ENCODE results near the gene SULF2. TPM values are rescaled to one million over a fixed set of nuclear protein-coding genes. Genes with fewer than 3 reads are reported as not detected.

SULF2 gene
- total and polyA plus RNA-seq, 2 donors (not counting 1 experiment from before 2014, with no cell fraction given): 1.2 to 1.7 TPM

DNA sequence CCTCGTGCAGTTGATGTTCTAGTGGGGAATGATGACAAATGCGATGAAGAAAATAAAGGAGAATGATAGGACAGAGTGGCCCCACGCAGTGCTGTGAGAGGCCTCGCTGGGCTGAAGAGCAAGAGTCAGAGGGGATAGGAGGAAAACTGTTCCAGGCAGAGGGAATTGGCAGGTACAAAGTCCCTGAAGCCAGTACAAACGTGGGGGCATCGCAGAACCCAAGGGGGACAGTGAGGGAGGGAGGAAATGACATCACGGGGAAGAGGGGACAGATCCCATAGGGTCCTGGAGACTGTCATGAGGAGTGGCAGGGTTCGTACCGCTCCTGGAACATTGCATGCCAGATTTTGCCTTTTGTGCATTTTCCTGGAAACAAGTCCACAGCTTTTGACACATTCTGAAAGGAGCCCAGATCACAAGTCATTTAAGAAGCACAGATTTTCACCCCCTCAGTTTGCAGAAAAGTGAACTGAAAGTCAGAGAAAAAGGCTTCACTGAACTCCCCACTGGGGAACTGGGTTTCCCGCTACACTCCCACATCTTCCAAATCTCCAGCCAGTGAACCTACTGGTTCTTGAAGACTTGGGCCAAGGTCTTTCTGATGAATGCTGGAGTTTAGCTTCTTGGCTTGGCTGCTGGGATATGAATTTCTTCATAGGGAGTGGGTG, 77.0 kb downstream of the SULF2 start:
- Histone ChIP-seq H3K4me2 (replicated peaks; ENCODE audit: low read depth, low read length, poor library complexity, severe bottlenecking) (peak overlapping the region; percentile 26), H3K79me2 (ENCODE audit: control insufficient read depth, insufficient read depth, low read length) (no peaks in the 10 kb centered on the region), H3K9ac (ENCODE audit: low read length) (no peak overlapping the region), H3K36me3 (replicated peaks in 1 of 2; ENCODE audit: control extremely low read depth in 1 of 2, control insufficient read depth in 1 of 2, extremely low read depth in 1 of 2, insufficient read depth in 2 of 2, low read length in 1 of 2) (no peaks in the 10 kb centered on the region), H4K20me1 (ENCODE audit: control insufficient read depth, insufficient read depth, low read length, poor library complexity, severe bottlenecking) (no peaks in the 10 kb centered on the region), H3K27ac (ENCODE audit: low read length in 2 of 2) (no peak overlapping the region), H3K4me1 (ENCODE audit: control insufficient read depth in 2 of 2, insufficient read depth in 2 of 2, low read length in 2 of 2) (peaks cover 11 to 19% of the 10 kb centered on the region in 2 donors), H3K4me3 (ENCODE audit: control extremely low read depth in 1 of 5, extremely low read depth in 1 of 5, insufficient read depth in 1 of 5, low read depth in 2 of 5, low read length in 4 of 5) (no peak overlapping the region), H3K27me3 (replicated peaks in 1 of 4; ENCODE audit: control extremely low read depth in 1 of 4, control insufficient read depth in 3 of 4, insufficient read depth in 4 of 4, low read length in 3 of 4) (peaks cover 0 to 3% (median 0%) of the 10 kb centered on the region in 4 experiments), H3K9me3 (ENCODE audit: control extremely low read depth in 1 of 3, control insufficient read depth in 2 of 3, insufficient read depth in 1 of 3, low read length in 2 of 3) (no peaks in the 10 kb centered on the region), H2AFZ (ENCODE audit: insufficient read depth, low read depth, low read length, poor library complexity, severe bottlenecking) (no peak overlapping the region)
- peak; percentile 39 for DNase-seq
- Mint-ChIP-seq H3K9me3 (ENCODE audit: insufficient read depth) (no peaks in the 10 kb centered on the region), H3K4me1 (peaks cover 17% of the 10 kb centered on the region), H3K4me3 (peak overlapping the region; percentile 2), H3K27me3 (peaks cover 23% of the 10 kb centered on the region), H3K27ac (no peak overlapping the region)
- 83% methylated on average over 9 of the region's 10 CpGs for WGBS (ENCODE audit: insufficient coverage)
- intact Hi-C loops (cut with micrococcal nuclease): no loop called here
- TF ChIP-seq, protein P1, sequence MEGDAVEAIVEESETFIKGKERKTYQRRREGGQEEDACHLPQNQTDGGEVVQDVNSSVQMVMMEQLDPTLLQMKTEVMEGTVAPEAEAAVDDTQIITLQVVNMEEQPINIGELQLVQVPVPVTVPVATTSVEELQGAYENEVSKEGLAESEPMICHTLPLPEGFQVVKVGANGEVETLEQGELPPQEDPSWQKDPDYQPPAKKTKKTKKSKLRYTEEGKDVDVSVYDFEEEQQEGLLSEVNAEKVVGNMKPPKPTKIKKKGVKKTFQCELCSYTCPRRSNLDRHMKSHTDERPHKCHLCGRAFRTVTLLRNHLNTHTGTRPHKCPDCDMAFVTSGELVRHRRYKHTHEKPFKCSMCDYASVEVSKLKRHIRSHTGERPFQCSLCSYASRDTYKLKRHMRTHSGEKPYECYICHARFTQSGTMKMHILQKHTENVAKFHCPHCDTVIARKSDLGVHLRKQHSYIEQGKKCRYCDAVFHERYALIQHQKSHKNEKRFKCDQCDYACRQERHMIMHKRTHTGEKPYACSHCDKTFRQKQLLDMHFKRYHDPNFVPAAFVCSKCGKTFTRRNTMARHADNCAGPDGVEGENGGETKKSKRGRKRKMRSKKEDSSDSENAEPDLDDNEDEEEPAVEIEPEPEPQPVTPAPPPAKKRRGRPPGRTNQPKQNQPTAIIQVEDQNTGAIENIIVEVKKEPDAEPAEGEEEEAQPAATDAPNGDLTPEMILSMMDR (IDR thresholded peaks at IDR 0.05): no peak
- TF ChIP-seq EZH2 (IDR thresholded peaks at IDR 0.05; ENCODE audit: borderline replicate concordance, insufficient read depth, low read depth, low read length, poor library complexity, severe bottlenecking): no peak
- ChIA-PET CTCF (no interaction called here), POLR2A (no interaction called here)
- ATAC-seq (ENCODE audit: low read depth): no peak

DNA sequence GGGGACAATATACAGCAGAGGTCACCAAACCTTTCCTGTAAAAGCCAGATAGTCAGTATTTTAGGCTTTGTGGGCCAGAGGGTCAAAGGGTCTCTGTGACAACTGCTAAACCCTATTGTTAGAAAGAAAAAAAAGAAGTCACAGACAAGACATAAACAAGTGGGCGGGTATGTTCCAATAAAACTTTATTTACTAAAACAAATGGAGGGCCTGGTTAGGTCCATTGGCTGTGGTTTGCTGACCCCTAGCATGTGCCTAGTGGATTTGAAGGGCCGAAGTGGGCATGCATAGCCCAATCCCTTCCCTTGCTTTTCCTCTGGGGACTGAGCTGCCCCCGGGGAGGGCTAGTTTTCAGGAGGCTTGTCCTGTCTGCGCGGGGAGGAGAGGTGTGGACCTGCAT, 78.9 kb downstream of the SULF2 start:
- no peak for TF ChIP-seq EZH2 (IDR thresholded peaks at IDR 0.05; ENCODE audit: borderline replicate concordance, insufficient read depth, low read depth, low read length, poor library complexity, severe bottlenecking)
- TF ChIP-seq, protein P1 (IDR thresholded peaks at IDR 0.05): no peak
- ATAC-seq (ENCODE audit: low read depth): no peak
- WGBS (ENCODE audit: insufficient coverage): 67% methylated on average over 2 of the region's 5 CpGs
- H3K4me1 ChIP-seq (ENCODE audit: control insufficient read depth in 2 of 2, insufficient read depth in 2 of 2, low read length in 2 of 2): peaks cover 11 to 19% of the 10 kb centered on the region in 2 donors
- H3K9ac ChIP-seq (ENCODE audit: low read length): no peak overlapping the region
- no peaks in the 10 kb centered on the region for H3K79me2 ChIP-seq (ENCODE audit: control insufficient read depth, insufficient read depth, low read length)
- no peak overlapping the region for H3K27ac ChIP-seq (ENCODE audit: low read length in 2 of 2)
- ChIA-PET CTCF (no interaction called here), POLR2A (no interaction called here)
- H2AFZ ChIP-seq (ENCODE audit: insufficient read depth, low read depth, low read length, poor library complexity, severe bottlenecking): no peak overlapping the region
- DNase-seq: no peak
- Mint-ChIP-seq H3K4me1 (peaks cover 18% of the 10 kb centered on the region), H3K27ac (no peak overlapping the region), H3K4me3 (no peak overlapping the region), H3K27me3 (peaks cover 21% of the 10 kb centered on the region), H3K9me3 (ENCODE audit: insufficient read depth) (no peaks in the 10 kb centered on the region)
- H4K20me1 ChIP-seq (ENCODE audit: control insufficient read depth, insufficient read depth, low read length, poor library complexity, severe bottlenecking): no peaks in the 10 kb centered on the region
- no peaks in the 10 kb centered on the region for H3K36me3 ChIP-seq (replicated peaks in 1 of 2; ENCODE audit: control extremely low read depth in 1 of 2, control insufficient read depth in 1 of 2, extremely low read depth in 1 of 2, insufficient read depth in 2 of 2, low read length in 1 of 2)
- H3K9me3 ChIP-seq (ENCODE audit: control extremely low read depth in 1 of 3, control insufficient read depth in 2 of 3, insufficient read depth in 1 of 3, low read length in 2 of 3): no peaks in the 10 kb centered on the region
- intact Hi-C loops (cut with micrococcal nuclease): no loop called here
- H3K4me2 ChIP-seq (replicated peaks; ENCODE audit: low read depth, low read length, poor library complexity, severe bottlenecking): no peak overlapping the region
- H3K4me3 ChIP-seq (ENCODE audit: control extremely low read depth in 1 of 5, extremely low read depth in 1 of 5, insufficient read depth in 1 of 5, low read depth in 2 of 5, low read length in 4 of 5): no peak overlapping the region
- H3K27me3 ChIP-seq (replicated peaks in 1 of 4; ENCODE audit: control extremely low read depth in 1 of 4, control insufficient read depth in 3 of 4, insufficient read depth in 4 of 4, low read length in 3 of 4): peaks cover 0 to 1% (median 0%) of the 10 kb centered on the region in 4 experiments
